C4-2B (cell line): ENCODE measurements around the gene ARHGAP26.

Experiments used
- ZFX ChIP-seq: fragments of 450-650 bp; IDR thresholded peaks from 2 replicates; pipeline ENCODE4 v1.6.1; 2017
- TF ChIP-seq, protein P1 (sequence below): fragments of 450-650 bp; conservative IDR thresholded peaks from 2 replicates; pipeline ENCODE4 v1.5.1; 2017; ENCODE audit warnings: mild to moderate bottlenecking

- TF ChIP-seq, protein P1, sequence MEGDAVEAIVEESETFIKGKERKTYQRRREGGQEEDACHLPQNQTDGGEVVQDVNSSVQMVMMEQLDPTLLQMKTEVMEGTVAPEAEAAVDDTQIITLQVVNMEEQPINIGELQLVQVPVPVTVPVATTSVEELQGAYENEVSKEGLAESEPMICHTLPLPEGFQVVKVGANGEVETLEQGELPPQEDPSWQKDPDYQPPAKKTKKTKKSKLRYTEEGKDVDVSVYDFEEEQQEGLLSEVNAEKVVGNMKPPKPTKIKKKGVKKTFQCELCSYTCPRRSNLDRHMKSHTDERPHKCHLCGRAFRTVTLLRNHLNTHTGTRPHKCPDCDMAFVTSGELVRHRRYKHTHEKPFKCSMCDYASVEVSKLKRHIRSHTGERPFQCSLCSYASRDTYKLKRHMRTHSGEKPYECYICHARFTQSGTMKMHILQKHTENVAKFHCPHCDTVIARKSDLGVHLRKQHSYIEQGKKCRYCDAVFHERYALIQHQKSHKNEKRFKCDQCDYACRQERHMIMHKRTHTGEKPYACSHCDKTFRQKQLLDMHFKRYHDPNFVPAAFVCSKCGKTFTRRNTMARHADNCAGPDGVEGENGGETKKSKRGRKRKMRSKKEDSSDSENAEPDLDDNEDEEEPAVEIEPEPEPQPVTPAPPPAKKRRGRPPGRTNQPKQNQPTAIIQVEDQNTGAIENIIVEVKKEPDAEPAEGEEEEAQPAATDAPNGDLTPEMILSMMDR: no peak
- no peak for TF ChIP-seq ZFX
Observed at GRCh38 chr5:143194713-143195112, 424.5 kb downstream of the ARHGAP26 start.
